ENCODE results near the gene ZNF526. TPM values are rescaled to one million over a fixed set of nuclear protein-coding genes. Genes with fewer than 3 reads are reported as not detected.

ZNF526 gene
- total RNA-seq, 2 donors from 2014 or later: 7.9 to 10.3 TPM

DNA sequence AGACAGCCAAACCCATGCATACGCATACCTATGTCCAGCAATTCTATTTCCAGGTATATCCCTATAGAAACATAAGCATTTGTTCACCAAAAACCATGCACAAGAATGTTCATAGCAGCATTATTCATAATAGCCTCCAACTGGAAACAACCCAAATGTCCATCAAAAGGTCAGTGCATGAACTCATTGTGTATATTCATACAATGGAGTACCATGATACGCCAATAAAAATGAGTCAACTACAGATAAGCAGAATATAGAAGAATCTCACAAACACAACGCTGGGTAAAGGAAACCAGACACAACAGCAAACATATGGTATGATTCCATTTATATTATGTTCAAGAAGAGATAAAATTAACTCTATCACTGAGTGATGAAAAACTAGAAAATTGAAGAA, 26.4 kb upstream of the ZNF526 start:
- Histone ChIP-seq H3K36me3 (peaks cover 8% of the 10 kb centered on the region), H3K4me3 (no peak overlapping the region), H3K9me3 (peaks cover 3% of the 10 kb centered on the region), H3K27me3 (replicated peaks; ENCODE audit: insufficient read depth) (no peaks in the 10 kb centered on the region), H3K27ac (no peak overlapping the region), H3K4me1 (ENCODE audit: control insufficient read depth in 1 of 2, low read depth in 2 of 2) (peaks cover 0 to 3% of the 10 kb centered on the region in 2 donors)
- DNase-seq (ENCODE audit: low spot score): no peak
- TF ChIP-seq, protein P1, sequence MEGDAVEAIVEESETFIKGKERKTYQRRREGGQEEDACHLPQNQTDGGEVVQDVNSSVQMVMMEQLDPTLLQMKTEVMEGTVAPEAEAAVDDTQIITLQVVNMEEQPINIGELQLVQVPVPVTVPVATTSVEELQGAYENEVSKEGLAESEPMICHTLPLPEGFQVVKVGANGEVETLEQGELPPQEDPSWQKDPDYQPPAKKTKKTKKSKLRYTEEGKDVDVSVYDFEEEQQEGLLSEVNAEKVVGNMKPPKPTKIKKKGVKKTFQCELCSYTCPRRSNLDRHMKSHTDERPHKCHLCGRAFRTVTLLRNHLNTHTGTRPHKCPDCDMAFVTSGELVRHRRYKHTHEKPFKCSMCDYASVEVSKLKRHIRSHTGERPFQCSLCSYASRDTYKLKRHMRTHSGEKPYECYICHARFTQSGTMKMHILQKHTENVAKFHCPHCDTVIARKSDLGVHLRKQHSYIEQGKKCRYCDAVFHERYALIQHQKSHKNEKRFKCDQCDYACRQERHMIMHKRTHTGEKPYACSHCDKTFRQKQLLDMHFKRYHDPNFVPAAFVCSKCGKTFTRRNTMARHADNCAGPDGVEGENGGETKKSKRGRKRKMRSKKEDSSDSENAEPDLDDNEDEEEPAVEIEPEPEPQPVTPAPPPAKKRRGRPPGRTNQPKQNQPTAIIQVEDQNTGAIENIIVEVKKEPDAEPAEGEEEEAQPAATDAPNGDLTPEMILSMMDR (IDR thresholded peaks at IDR 0.05): no peak
- ATAC-seq (ENCODE audit: insufficient number of reproducible peaks, low FRiP score, low read depth): no peak

DNA sequence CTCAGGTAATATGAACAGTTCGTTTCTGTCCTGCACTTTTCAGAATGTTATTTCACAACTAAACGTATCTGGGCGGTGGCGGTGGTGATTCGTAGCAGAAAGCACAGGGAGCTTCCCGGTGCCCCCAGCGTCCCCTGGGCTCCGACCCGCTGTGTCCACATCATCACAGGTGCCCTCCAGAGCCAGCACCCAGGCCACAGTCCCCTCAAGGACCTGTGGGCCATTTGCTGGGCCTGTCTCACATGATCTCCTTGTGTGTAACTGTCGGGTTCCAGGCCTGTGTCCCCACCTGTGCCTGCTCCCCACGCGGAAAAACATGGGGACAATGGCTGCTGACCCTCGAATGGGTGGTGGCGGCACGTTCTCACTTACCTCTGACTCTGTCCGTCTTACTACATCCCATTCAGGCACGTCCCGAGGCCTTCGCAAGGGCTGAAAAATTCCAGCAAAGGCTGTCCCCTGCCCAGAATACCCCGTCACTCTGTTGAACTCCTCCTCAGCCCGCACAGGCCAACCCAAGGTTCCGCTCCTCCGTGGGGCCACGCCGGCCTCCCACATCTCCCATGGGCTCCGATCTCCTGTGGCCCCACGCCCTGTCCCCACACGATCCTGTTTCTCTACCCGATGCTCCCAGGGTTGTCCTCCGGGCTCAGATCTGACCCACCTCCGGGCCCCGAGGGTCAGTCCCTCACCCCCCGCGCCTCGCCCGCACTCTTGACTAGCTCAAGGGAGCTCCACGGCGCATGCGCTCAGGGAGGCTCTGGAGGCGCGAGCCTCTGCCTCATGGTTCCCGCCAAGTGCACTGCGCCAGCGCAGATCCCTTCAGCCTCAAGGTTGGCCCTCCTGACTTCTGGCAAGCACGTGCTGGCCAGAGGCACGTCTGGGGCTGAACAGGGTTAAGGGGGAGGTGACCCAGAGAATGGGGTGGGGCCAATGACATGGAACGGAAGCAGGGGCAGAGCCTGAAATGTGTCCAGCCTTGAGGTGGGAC, 23.8 kb upstream of the ZNF526 start:
- H3K36me3 ChIP-seq: peaks cover 17% of the 10 kb centered on the region
- DNase-seq (ENCODE audit: low spot score) (no peak), ATAC-seq (ENCODE audit: insufficient number of reproducible peaks, low FRiP score, low read depth) (no peak)
- H3K4me1 ChIP-seq (ENCODE audit: control insufficient read depth in 1 of 2, low read depth in 2 of 2): peaks cover 0 to 6% of the 10 kb centered on the region in 2 donors
- H3K27ac ChIP-seq: no peak overlapping the region
- no peak overlapping the region for H3K4me3 ChIP-seq
- TF ChIP-seq, protein P1 (IDR thresholded peaks at IDR 0.05): no peak
- H3K27me3 ChIP-seq (replicated peaks; ENCODE audit: insufficient read depth): no peaks in the 10 kb centered on the region
- peaks cover 3% of the 10 kb centered on the region for H3K9me3 ChIP-seq

DNA sequence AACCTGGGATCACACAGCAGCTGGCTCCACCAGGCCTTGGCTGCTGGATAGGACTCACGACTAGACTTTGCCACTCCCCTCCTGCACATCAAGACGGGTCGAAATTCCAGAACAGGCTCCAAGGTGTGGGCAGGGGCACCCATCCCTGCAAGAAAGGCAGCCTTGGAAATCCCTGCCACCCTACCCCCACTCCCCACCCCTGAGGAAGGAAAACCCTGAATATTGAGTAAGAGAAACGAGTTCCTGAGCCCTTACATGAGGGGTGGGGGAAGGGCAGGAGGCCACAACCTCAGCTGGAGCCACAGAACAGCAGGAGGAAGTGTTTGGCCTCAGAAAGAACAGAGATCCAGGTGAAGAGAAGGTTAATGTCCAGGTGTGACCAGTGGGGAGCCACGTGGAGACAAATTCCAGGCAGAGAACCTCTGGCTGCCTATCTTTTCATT, 22.7 kb upstream of the ZNF526 start:
- TF ChIP-seq, protein P1 (IDR thresholded peaks at IDR 0.05): no peak
- no peak for ATAC-seq (ENCODE audit: insufficient number of reproducible peaks, low FRiP score, low read depth)

DNA sequence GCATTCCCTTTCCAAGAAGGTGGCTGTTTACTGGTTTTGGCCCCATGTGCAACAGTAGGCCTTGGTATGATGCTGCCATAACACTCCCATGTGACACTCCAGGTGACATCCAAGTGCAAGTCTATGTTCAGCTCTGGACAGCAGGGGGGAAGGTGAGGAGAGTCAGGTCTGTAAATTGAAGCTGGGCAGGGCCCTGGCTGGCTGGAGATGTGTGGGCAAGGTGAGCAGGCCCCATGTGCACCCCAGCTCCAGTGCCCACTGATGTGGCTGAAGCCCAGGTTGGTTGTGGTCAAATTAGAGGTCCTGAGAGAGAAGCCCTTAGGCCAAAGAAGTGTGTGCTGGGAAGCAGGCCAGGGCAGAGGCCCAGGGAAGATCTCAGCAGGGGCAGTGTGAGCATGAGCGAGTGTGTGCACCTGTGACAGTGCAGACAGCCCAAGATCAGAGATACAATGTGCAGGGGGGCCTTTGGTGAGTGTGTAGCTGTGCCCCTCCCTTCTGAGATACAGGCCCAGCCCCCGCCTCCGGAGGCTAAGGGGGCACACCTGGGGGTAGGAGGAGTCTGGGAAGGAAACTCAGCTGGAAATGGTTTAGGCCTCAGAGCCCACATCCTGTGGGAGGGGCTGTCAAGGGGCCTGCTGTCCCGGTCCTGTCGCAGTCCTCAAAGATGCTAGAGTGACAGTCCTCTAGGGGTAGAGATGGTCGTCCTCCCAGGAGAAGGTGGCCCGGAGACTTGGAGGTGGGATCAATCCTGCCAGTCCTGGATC, 21.3 kb upstream of the ZNF526 start:
- Histone ChIP-seq H3K36me3 (peaks cover 30% of the 10 kb centered on the region), H3K27me3 (replicated peaks; ENCODE audit: insufficient read depth) (no peaks in the 10 kb centered on the region), H3K4me3 (peak overlapping the region; percentile 28), H3K9me3 (no peaks in the 10 kb centered on the region), H3K27ac (no peak overlapping the region), H3K4me1 (ENCODE audit: control insufficient read depth in 1 of 2, low read depth in 2 of 2) (peaks cover 0 to 6% of the 10 kb centered on the region in 2 donors)
- DNase-seq (ENCODE audit: low spot score) (no peak), ATAC-seq (ENCODE audit: insufficient number of reproducible peaks, low FRiP score, low read depth) (no peak)
- TF ChIP-seq, protein P1 (IDR thresholded peaks at IDR 0.05): no peak

More for the DNA sequence above, 22.7 kb upstream of the ZNF526 start:
- no peaks in the 10 kb centered on the region for H3K27me3 ChIP-seq (replicated peaks; ENCODE audit: insufficient read depth)
- no peak for DNase-seq (ENCODE audit: low spot score)
- H3K4me1 ChIP-seq (ENCODE audit: control insufficient read depth in 1 of 2, low read depth in 2 of 2): peaks cover 0 to 6% of the 10 kb centered on the region in 2 donors
- H3K36me3 ChIP-seq: peaks cover 17% of the 10 kb centered on the region
- no peak overlapping the region for H3K4me3 ChIP-seq
- H3K9me3 ChIP-seq: peaks cover 3% of the 10 kb centered on the region
- no peak overlapping the region for H3K27ac ChIP-seq
